Suprapubic skin (tissue), 4 donors: ENCODE measurements around the gene FGF18. TPM values are rescaled to one million over a fixed set of nuclear protein-coding genes. Genes with fewer than 3 reads are reported as not detected.

Experiments used
- DNase-seq, 2 donors: peaks; one replicate each; pipeline ENCODE4 v3.0.0-alpha.2; 2019; ENCODE audit warnings: low spot score in 2 of 2
- H3K27ac ChIP-seq: fragments of 200-600 bp; sonication (generic); one replicate; pipeline ENCODE4 v1.5.1; 2019
- H3K27me3 ChIP-seq: fragments of 200-600 bp; sonication (generic); one replicate; pipeline ENCODE4 v1.5.1; 2019
- H3K36me3 ChIP-seq: fragments of 200-600 bp; sonication (generic); one replicate; pipeline ENCODE4 v1.5.1; 2019
- H3K4me1 ChIP-seq: fragments of 200-600 bp; sonication (generic); one replicate; pipeline ENCODE4 v1.5.1; 2019
- H3K4me3 ChIP-seq: fragments of 200-600 bp; sonication (generic); one replicate; pipeline ENCODE4 v1.5.1; 2019; ENCODE audit warnings: mild to moderate bottlenecking
- H3K9me3 ChIP-seq: fragments of 200-600 bp; sonication (generic); one replicate; pipeline ENCODE4 v1.5.1; 2019
- CTCF ChIP-seq, 2 donors: fragments of 200-600 bp in 1 of 2; fragments of 450-650 bp in 1 of 2; sonication (generic) in 1 of 2; IDR thresholded peaks; one replicate each; pipeline ENCODE4 v1.5.1; 2016 to 2019; ENCODE audit warnings: antibody characterized with exemption in 2 of 2, mild to moderate bottlenecking in 1 of 2, moderate library complexity in 1 of 2
- EP300 ChIP-seq: sonication (generic); formaldehyde crosslinking; IDR thresholded peaks from one replicate; pipeline ENCODE4 v1.6.1; 2017; ENCODE audit warnings: antibody characterized with exemption
- POLR2A ChIP-seq, 2 donors: fragments of 450-650 bp; IDR thresholded peaks; one replicate each; pipeline ENCODE4 v1.6.1; 2017; ENCODE audit warnings: antibody characterized with exemption in 2 of 2, mild to moderate bottlenecking in 2 of 2, moderate library complexity in 2 of 2
- POLR2AphosphoS5 ChIP-seq, 3 donors: sonication (generic); formaldehyde crosslinking; IDR thresholded peaks; one replicate each; pipeline ENCODE4 v1.6.1; 2017; ENCODE audit warnings: antibody characterized with exemption in 3 of 3
- WGBS: methylation state at CpG from one replicate; pipeline ENCODE4 v1.1.5; 2018; 5-methylcytosine and 5-hydroxymethylcytosine counted together
- total RNA-seq, 4 donors: library from RNA; depleted of rRNA; stranded (reverse); fragments of >200 nt; gene quantifications; one replicate each; pipeline ENCODE4 v1.1.0, GENCODE V29; 2016

FGF18 gene
- total RNA-seq, 4 donors from 2014 or later: 0.32 to 3.2 (median 0.50) TPM

GRCh38 chr5:171455522-171455921 lies 36.1 kb downstream of the FGF18 start:
- Histone ChIP-seq H3K4me3 (no peak overlapping the region), H3K27me3 (peaks cover 14% of the 10 kb centered on the region), H3K27ac (no peak overlapping the region), H3K36me3 (no peaks in the 10 kb centered on the region), H3K9me3 (no peaks in the 10 kb centered on the region), H3K4me1 (peaks cover 7% of the 10 kb centered on the region)
- no peak for TF ChIP-seq EP300
- no peak for TF ChIP-seq POLR2AphosphoS5 (IDR thresholded peaks at IDR 0.05)
- TF ChIP-seq CTCF (IDR thresholded peaks at IDR 0.05): no peak
- TF ChIP-seq POLR2A (IDR thresholded peaks at IDR 0.05): no peak
- DNase-seq: no peak
- WGBS: 90% methylated on average over 2 of the region's 2 CpGs

GRCh38 chr5:171457208-171457981 lies 37.9 kb downstream of the FGF18 start:
- H3K4me1 ChIP-seq: no peaks in the 10 kb centered on the region
- H3K27ac ChIP-seq: no peak overlapping the region
- H3K4me3 ChIP-seq: no peak overlapping the region
- H3K27me3 ChIP-seq: peaks cover 9% of the 10 kb centered on the region
- TF ChIP-seq POLR2AphosphoS5 (IDR thresholded peaks at IDR 0.05) (no peak), CTCF (IDR thresholded peaks at IDR 0.05) (no peak)
- no peaks in the 10 kb centered on the region for H3K36me3 ChIP-seq
- no peaks in the 10 kb centered on the region for H3K9me3 ChIP-seq
- WGBS: 92% methylated on average over 25 of the region's 25 CpGs
- no peak for DNase-seq

- H3K4me1 ChIP-seq: no peaks in the 10 kb centered on the region
- no peaks in the 10 kb centered on the region for H3K9me3 ChIP-seq
- WGBS: 80% methylated on average over 6 of the region's 6 CpGs
- peaks cover 9% of the 10 kb centered on the region for H3K27me3 ChIP-seq
- TF ChIP-seq EP300 (no peak), CTCF (IDR thresholded peaks at IDR 0.05) (no peak), POLR2A (IDR thresholded peaks at IDR 0.05) (no peak), POLR2AphosphoS5 (IDR thresholded peaks at IDR 0.05) (no peak)
- H3K36me3 ChIP-seq: no peaks in the 10 kb centered on the region
- DNase-seq: no peak
- H3K27ac ChIP-seq: no peak overlapping the region
- H3K4me3 ChIP-seq: no peak overlapping the region
Measured at GRCh38 chr5:171459839-171460238, 40.4 kb downstream of the FGF18 start.

- Histone ChIP-seq H3K27ac (no peak overlapping the region), H3K9me3 (no peaks in the 10 kb centered on the region), H3K36me3 (no peaks in the 10 kb centered on the region), H3K4me1 (no peaks in the 10 kb centered on the region), H3K27me3 (peaks cover 9% of the 10 kb centered on the region), H3K4me3 (no peak overlapping the region)
- WGBS: 69% methylated on average over 12 of the region's 15 CpGs
- no peak for DNase-seq
- TF ChIP-seq POLR2AphosphoS5 (IDR thresholded peaks at IDR 0.05) (no peak), POLR2A (IDR thresholded peaks at IDR 0.05) (no peak), EP300 (no peak), CTCF (IDR thresholded peaks at IDR 0.05) (no peak)
Measured at GRCh38 chr5:171462136-171462927, 42.9 kb downstream of the FGF18 start.
